Neural crest cell (in vitro differentiated cells): ENCODE results near the gene OR2A1. TPM values are rescaled to one million over a fixed set of nuclear protein-coding genes. Genes with fewer than 3 reads are reported as not detected.
"Not testable (repeated sequence)": the region's sequence is repeated elsewhere in the genome, so short reads cannot be mapped to it uniquely, and the experiment has no call there.

Experiments used
- DNase-seq: peaks from one replicate; pipeline ENCODE4 v3.0.0; 2021; ENCODE audit warnings: low read depth, mixed read lengths, low spot score
- H3K27ac Mint-ChIP-seq: one replicate; pipeline ENCODE4 v1.8.0; 2021; ENCODE audit warnings: mild to moderate bottlenecking, mixed read lengths; ENCODE audit not compliant: unreplicated experiment
- H3K27me3 Mint-ChIP-seq: 2 replicates; pipeline ENCODE4 v1.8.0; 2021; ENCODE audit warnings: low read depth, mild to moderate bottlenecking, mixed read lengths
- H3K36me3 Mint-ChIP-seq: 2 replicates; pipeline ENCODE4 v1.8.0; 2021; ENCODE audit warnings: low read depth, mild to moderate bottlenecking, mixed read lengths
- H3K4me1 Mint-ChIP-seq: 2 replicates; pipeline ENCODE4 v1.8.0; 2021; ENCODE audit warnings: mixed read lengths
- H3K4me3 Mint-ChIP-seq: one replicate; pipeline ENCODE4 v1.8.0; 2021; ENCODE audit warnings: mild to moderate bottlenecking, mixed read lengths
- H3K9me3 Mint-ChIP-seq: 2 replicates; pipeline ENCODE4 v1.8.0; 2021; ENCODE audit warnings: mixed read lengths
- long read RNA-seq: library from polyadenylated mRNA; unstranded; transcript quantifications from one replicate; pipeline ENCODE4 v2.0.0, GENCODE V29; 2020
- total RNA-seq: library from RNA; stranded (reverse); gene quantifications from 2 replicates; pipeline ENCODE4 v1.2.1, GENCODE V29; 2021

OR2A1 gene
- 0.19 TPM in 1 of 2 replicates, not detected in the other for total RNA-seq
- long read RNA-seq: 0 reads

- not testable (repeated sequence) for DNase-seq, H3K27me3 Mint-ChIP-seq, H3K4me1 Mint-ChIP-seq, H3K9me3 Mint-ChIP-seq, H3K27ac Mint-ChIP-seq, H3K4me3 Mint-ChIP-seq, H3K36me3 Mint-ChIP-seq
These were observed at the start of gene OR2A1 for GRCh38 chr7:144311872-144312469. TSS of gene OR2A1 (plus strand) at chr7:144312419. CDS start at chr7:144318125, 5,706 bp downstream.

- DNase-seq, H3K4me1 Mint-ChIP-seq, H3K9me3 Mint-ChIP-seq, H3K36me3 Mint-ChIP-seq, H3K27me3 Mint-ChIP-seq, H3K27ac Mint-ChIP-seq, H3K4me3 Mint-ChIP-seq: not testable (repeated sequence)
These were observed 47.5 kb upstream of the OR2A1 start, which contains the start of gene OR2A7 for GRCh38 chr7:144264692-144265091. TSS of gene OR2A7 (minus strand) at chr7:144264792. CDS start at chr7:144259628, 5,164 bp downstream.

GRCh38 chr7:144269188-144269587 is 43.0 kb upstream of the OR2A1 start, which contains the start of gene CTAGE8:
TSS of gene CTAGE8 (minus strand) at chr7:144269288. CDS start at chr7:144269250, 38 bp downstream.
- H3K36me3 Mint-ChIP-seq, H3K27me3 Mint-ChIP-seq, H3K4me1 Mint-ChIP-seq, H3K9me3 Mint-ChIP-seq, DNase-seq, H3K27ac Mint-ChIP-seq, H3K4me3 Mint-ChIP-seq: not testable (repeated sequence)

- not testable (repeated sequence) for H3K4me3 Mint-ChIP-seq, DNase-seq, H3K4me1 Mint-ChIP-seq, H3K27ac Mint-ChIP-seq, H3K36me3 Mint-ChIP-seq, H3K9me3 Mint-ChIP-seq, H3K27me3 Mint-ChIP-seq
These were observed 36.9 kb upstream of the OR2A1 start for GRCh38 chr7:144275281-144275680.

- not testable (repeated sequence) for H3K27ac Mint-ChIP-seq, DNase-seq, H3K4me3 Mint-ChIP-seq, H3K36me3 Mint-ChIP-seq, H3K27me3 Mint-ChIP-seq, H3K4me1 Mint-ChIP-seq, H3K9me3 Mint-ChIP-seq
These were observed 32.2 kb upstream of the OR2A1 start for GRCh38 chr7:144280010-144280409.

- not testable (repeated sequence) for H3K9me3 Mint-ChIP-seq, H3K4me1 Mint-ChIP-seq, H3K36me3 Mint-ChIP-seq, H3K27ac Mint-ChIP-seq, DNase-seq, H3K27me3 Mint-ChIP-seq, H3K4me3 Mint-ChIP-seq
These were observed 30.2 kb upstream of the OR2A1 start for GRCh38 chr7:144281981-144282380.

GRCh38 chr7:144282490-144282889 is 29.7 kb upstream of the OR2A1 start:
- not testable (repeated sequence) for H3K4me1 Mint-ChIP-seq, H3K36me3 Mint-ChIP-seq, H3K27ac Mint-ChIP-seq, H3K4me3 Mint-ChIP-seq, H3K27me3 Mint-ChIP-seq, H3K9me3 Mint-ChIP-seq, DNase-seq

- H3K27ac Mint-ChIP-seq, H3K9me3 Mint-ChIP-seq, H3K4me3 Mint-ChIP-seq, H3K36me3 Mint-ChIP-seq, H3K27me3 Mint-ChIP-seq, H3K4me1 Mint-ChIP-seq, DNase-seq: not testable (repeated sequence)
These were observed 28.5 kb upstream of the OR2A1 start for GRCh38 chr7:144283716-144284115.

- H3K4me1 Mint-ChIP-seq, H3K4me3 Mint-ChIP-seq, H3K36me3 Mint-ChIP-seq, H3K27ac Mint-ChIP-seq, H3K27me3 Mint-ChIP-seq, H3K9me3 Mint-ChIP-seq, DNase-seq: not testable (repeated sequence)
These were observed 24.9 kb upstream of the OR2A1 start for GRCh38 chr7:144287171-144287784.

GRCh38 chr7:144291607-144292006 is 20.6 kb upstream of the OR2A1 start:
- not testable (repeated sequence) for H3K27me3 Mint-ChIP-seq, H3K9me3 Mint-ChIP-seq, H3K4me1 Mint-ChIP-seq, DNase-seq, H3K4me3 Mint-ChIP-seq, H3K36me3 Mint-ChIP-seq, H3K27ac Mint-ChIP-seq

GRCh38 chr7:144292384-144293161 is 19.6 kb upstream of the OR2A1 start:
- not testable (repeated sequence) for H3K4me3 Mint-ChIP-seq, H3K27me3 Mint-ChIP-seq, DNase-seq, H3K4me1 Mint-ChIP-seq, H3K9me3 Mint-ChIP-seq, H3K36me3 Mint-ChIP-seq, H3K27ac Mint-ChIP-seq

GRCh38 chr7:144293794-144294499 is 18.3 kb upstream of the OR2A1 start:
- H3K4me3 Mint-ChIP-seq, H3K4me1 Mint-ChIP-seq, DNase-seq, H3K9me3 Mint-ChIP-seq, H3K27ac Mint-ChIP-seq, H3K36me3 Mint-ChIP-seq, H3K27me3 Mint-ChIP-seq: not testable (repeated sequence)
